ENCODE data around the gene DUSP5.

DUSP5 gene

DNA sequence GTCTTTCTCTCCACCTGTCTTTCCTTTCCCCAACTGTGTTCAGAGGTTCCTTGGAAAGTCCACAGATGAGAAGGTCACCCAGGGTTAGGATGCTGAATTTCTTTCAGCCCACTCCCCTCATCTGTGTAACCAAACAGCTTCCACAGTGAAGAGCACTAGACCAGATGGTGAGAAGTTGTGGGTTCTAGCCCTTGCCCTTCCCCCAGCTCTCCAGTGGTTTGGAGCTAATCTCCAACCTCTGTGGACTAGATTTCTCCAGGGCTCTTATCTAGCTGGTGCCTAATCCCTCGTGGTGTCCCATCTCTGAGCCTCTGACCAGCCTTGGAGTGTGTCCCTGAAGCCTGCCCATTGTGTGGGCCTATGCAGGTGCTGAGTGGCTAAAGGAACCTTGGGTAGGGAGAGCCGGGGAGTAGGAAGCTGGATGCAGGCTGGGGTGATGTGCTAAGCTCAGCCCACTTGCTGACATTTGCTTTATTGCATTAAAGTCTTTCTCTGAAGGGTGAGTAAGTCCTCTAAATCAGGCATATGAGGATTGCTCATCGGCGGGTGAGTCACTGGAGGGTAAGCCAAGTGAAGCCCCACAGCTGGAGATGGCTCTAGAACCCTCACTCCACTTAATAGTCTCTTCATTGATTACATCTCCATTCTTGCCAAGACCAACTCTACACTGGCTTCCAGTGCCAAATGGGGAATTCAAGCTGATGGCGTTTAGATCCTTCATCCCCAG lies 14.9 kb downstream of the DUSP5 start:
- no peak overlapping the region for H3K27ac ChIP-seq
- no peak for TF ChIP-seq CTCF (IDR thresholded peaks at IDR 0.05)
- no peak for TF ChIP-seq ZFX (IDR thresholded peaks at IDR 0.05; ENCODE audit: borderline replicate concordance)

DNA sequence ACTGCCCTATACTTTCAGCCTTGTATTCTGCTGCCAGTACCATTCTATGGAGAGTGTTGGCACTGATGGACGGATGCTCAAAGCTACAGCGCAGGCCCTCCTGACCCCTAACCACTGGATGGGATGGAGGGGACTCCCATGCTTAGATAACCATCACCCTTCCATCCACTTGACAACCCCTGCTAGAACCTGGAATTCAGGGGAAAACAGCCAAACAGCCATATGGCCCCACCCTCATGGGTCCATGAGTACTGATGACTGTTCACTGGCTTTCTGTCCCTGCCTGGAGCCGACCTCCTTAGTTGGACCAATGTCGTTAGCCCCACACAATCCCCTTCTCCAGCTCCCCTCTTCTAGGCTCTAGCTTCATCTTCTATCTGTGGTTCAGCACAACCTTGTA lies 16.2 kb downstream of the DUSP5 start:
- H3K27ac ChIP-seq = no peak overlapping the region
- no peak for TF ChIP-seq CTCF (IDR thresholded peaks at IDR 0.05)
- TF ChIP-seq ZFX (IDR thresholded peaks at IDR 0.05; ENCODE audit: borderline replicate concordance) = no peak

DNA sequence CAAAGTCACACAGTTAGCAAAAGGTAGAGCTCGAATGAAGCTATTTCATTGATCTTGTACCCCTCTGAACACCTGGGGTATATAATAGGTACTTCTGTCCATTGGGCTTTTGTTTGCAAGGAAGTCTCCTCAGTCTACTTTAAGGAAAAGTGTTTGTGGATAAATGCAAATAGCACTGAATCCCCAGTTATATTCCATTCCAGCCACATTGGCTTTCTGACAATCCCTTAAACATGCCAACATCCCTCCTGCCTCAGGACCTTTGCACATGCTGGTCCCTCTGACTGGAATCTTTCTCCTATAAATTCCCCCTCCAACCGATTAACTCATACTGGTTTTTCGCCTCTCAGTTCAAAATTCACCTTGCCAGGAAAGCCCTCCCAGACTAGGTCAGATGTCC lies 17.1 kb downstream of the DUSP5 start:
- TF ChIP-seq ZFX (IDR thresholded peaks at IDR 0.05; ENCODE audit: borderline replicate concordance) = no peak
- no peak for TF ChIP-seq CTCF (IDR thresholded peaks at IDR 0.05)
- no peak overlapping the region for H3K27ac ChIP-seq

- TF ChIP-seq ZFX (IDR thresholded peaks at IDR 0.05; ENCODE audit: borderline replicate concordance) (no peak), CTCF (IDR thresholded peaks at IDR 0.05) (no peak)
- H3K27ac ChIP-seq = no peak overlapping the region
These were observed 19.2 kb downstream of the DUSP5 start for GRCh38 chr10:110516815-110517492.

- no peak for TF ChIP-seq CTCF (IDR thresholded peaks at IDR 0.05)
- TF ChIP-seq ZFX (IDR thresholded peaks at IDR 0.05; ENCODE audit: borderline replicate concordance) = no peak
- H3K27ac ChIP-seq = no peak overlapping the region
These were observed 24.8 kb downstream of the DUSP5 start for GRCh38 chr10:110522365-110522988.

DNA sequence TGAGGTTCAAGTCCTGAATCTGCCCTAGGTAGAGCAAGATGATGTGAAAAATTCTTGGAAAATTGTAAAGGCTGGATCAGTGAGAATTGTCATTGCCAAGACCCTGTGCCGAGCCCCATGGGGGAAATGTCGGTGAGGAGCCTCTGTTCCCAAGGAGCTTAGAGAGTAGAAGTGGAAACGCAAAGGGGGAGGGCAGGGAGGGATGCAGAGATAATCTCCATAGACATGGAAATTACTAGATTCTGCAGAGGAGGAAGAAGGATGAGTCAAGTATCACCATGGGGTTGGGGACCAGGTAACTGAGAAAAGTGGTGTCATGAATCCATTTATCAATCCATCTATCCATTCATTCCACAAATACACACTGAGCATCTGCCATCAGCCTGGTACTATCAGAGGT lies 26.0 kb downstream of the DUSP5 start:
- no peak for TF ChIP-seq CTCF (IDR thresholded peaks at IDR 0.05)
- H3K27ac ChIP-seq = no peak overlapping the region

All from 22Rv1 (cell line).